IMR-90 (cell line): ENCODE data around the gene ZNF521. TPM values are rescaled to one million over a fixed set of nuclear protein-coding genes. Genes with fewer than 3 reads are reported as not detected.

Experiments
- ATAC-seq: fragments of 200-7000 bp; cut with Tn5 transposase; 2 replicates; pipeline ENCODE4 v1.9.1; 2020; ENCODE audit warnings: low read depth, mild to moderate bottlenecking, moderate library complexity
- BruUV-seq: library from RNA; stranded (reverse); fragments of 400-500 nt; replicated peaks from 2 replicates; lab custom pipeline; 2021; lab: Mats Ljungman, UMichigan
- CTCF ChIA-PET: fragments of 300-600 bp; formaldehyde crosslinking; extraction: SDS; loops from one replicate; lab custom pipeline; 2021; ENCODE audit warnings: antibody characterized with exemption; lab: Yijun Ruan, JAX
- POLR2A ChIA-PET: fragments of 300-600 bp; sonication (Branson Sonifier 250); formaldehyde crosslinking; loops from one replicate; lab custom pipeline; 2022; ENCODE audit warnings: antibody characterized with exemption; ENCODE audit not compliant: unreplicated experiment; lab: Charles Lee
- DNase-seq: peaks from one replicate; pipeline ENCODE4 v3.0.0; 2013
- H2AFZ ChIP-seq: replicated peaks from 2 replicates; pipeline ENCODE3; 2013; ENCODE audit warnings: low read length, mild to moderate bottlenecking; ENCODE audit not compliant: poor library complexity
- H2AK5ac ChIP-seq: 2 replicates; pipeline ENCODE4 v1.6.1; 2013; ENCODE audit warnings: low read depth, low read length, inconsistent platforms
- H2AK9ac ChIP-seq: replicated peaks from 2 replicates; pipeline ENCODE3; 2013; ENCODE audit warnings: mild to moderate bottlenecking, low read depth, low read length, moderate library complexity; ENCODE audit not compliant: poor library complexity
- H2BK120ac ChIP-seq: 2 replicates; pipeline ENCODE4 v1.6.1; 2013; ENCODE audit warnings: low read depth, low read length, inconsistent platforms
- H2BK15ac ChIP-seq: 3 replicates; pipeline ENCODE4 v1.6.1; 2013; ENCODE audit warnings: low read depth, low read length, inconsistent platforms
- H2BK20ac ChIP-seq: 2 replicates; pipeline ENCODE4 v1.6.1; 2013; ENCODE audit warnings: low read depth, mild to moderate bottlenecking, inconsistent platforms, low read length, moderate library complexity
- H2BK5ac ChIP-seq: 2 replicates; pipeline ENCODE4 v1.6.1; 2013; ENCODE audit warnings: mild to moderate bottlenecking, low read depth, low read length, inconsistent platforms; ENCODE audit not compliant: poor library complexity, severe bottlenecking
- H3K14ac ChIP-seq: replicated peaks from 2 replicates; pipeline ENCODE4 v1.6.1; 2013; ENCODE audit warnings: low read depth, low read length, inconsistent platforms
- H3K18ac ChIP-seq: 2 replicates; pipeline ENCODE4 v1.6.1; 2013; ENCODE audit warnings: low read depth, low read length, control low read depth
- H3K23ac ChIP-seq: 2 replicates; pipeline ENCODE4 v1.6.1; 2013; ENCODE audit warnings: low read depth, low read length, inconsistent platforms
- H3K27ac ChIP-seq: 2 replicates; pipeline ENCODE4 v1.5.1; 2013; ENCODE audit warnings: mild to moderate bottlenecking, control low read depth, low read length; ENCODE audit not compliant: insufficient read depth
- H3K27me3 ChIP-seq: 2 replicates; pipeline ENCODE4 v1.6.1; 2013; ENCODE audit warnings: low read length; ENCODE audit not compliant: control insufficient read depth, insufficient read depth
- H3K36me3 ChIP-seq: 2 replicates; pipeline ENCODE4 v1.6.1; 2013; ENCODE audit warnings: low read length, mixed read lengths; ENCODE audit not compliant: control insufficient read depth, insufficient read depth
- H3K4ac ChIP-seq: 2 replicates; pipeline ENCODE4 v1.6.1; 2013; ENCODE audit warnings: low read depth, low read length, inconsistent platforms
- H3K4me1 ChIP-seq: 2 replicates; pipeline ENCODE4 v1.6.1; 2013; ENCODE audit warnings: low read length, mixed read lengths; ENCODE audit not compliant: control insufficient read depth, insufficient read depth
- H3K4me2 ChIP-seq: 2 replicates; pipeline ENCODE4 v1.6.1; 2013; ENCODE audit warnings: low read depth, mild to moderate bottlenecking, control low read depth, low read length, moderate library complexity
- H3K4me3 ChIP-seq: 2 replicates; pipeline ENCODE4 v1.5.1; 2013; ENCODE audit warnings: low read depth, mild to moderate bottlenecking, control low read depth, low read length, moderate library complexity; ENCODE audit not compliant: insufficient read depth
- H3K56ac ChIP-seq: 2 replicates; pipeline ENCODE4 v1.6.1; 2013; ENCODE audit warnings: low read length, inconsistent platforms; ENCODE audit not compliant: insufficient read depth; ENCODE audit errors: extremely low read depth
- H3K79me1 ChIP-seq, 2 experiments: 2 replicates each; pipeline ENCODE4 v1.6.1; 2013; ENCODE audit warnings: low read length in 2 of 2, inconsistent platforms in 1 of 2, low read depth in 1 of 2
- H3K9ac ChIP-seq: 2 replicates; pipeline ENCODE4 v1.6.1; 2013; ENCODE audit warnings: low read depth, low read length, control low read depth
- H3K9me1 ChIP-seq: 2 replicates; pipeline ENCODE4 v1.6.1; 2013; ENCODE audit warnings: low read length, inconsistent platforms; ENCODE audit not compliant: insufficient read depth
- H3K9me3 ChIP-seq: 2 replicates; pipeline ENCODE4 v1.6.1; 2013; ENCODE audit warnings: low read length; ENCODE audit not compliant: control insufficient read depth, insufficient read depth
- H4K20me1 ChIP-seq: 2 replicates; pipeline ENCODE4 v1.6.1; 2013; ENCODE audit warnings: low read length, inconsistent platforms; ENCODE audit not compliant: insufficient read depth
- H4K5ac ChIP-seq: 2 replicates; pipeline ENCODE4 v1.6.1; 2013; ENCODE audit warnings: mild to moderate bottlenecking, low read depth, low read length, control low read depth
- H4K8ac ChIP-seq, 2 experiments: 2 replicates each; pipeline ENCODE4 v1.6.1; 2013; ENCODE audit warnings: low read depth in 2 of 2, low read length in 2 of 2, control low read depth in 1 of 2, inconsistent platforms in 1 of 2
- H4K91ac ChIP-seq: 2 replicates; pipeline ENCODE4 v1.6.1; 2013; ENCODE audit warnings: low read depth, low read length, inconsistent platforms; ENCODE audit not compliant: insufficient read depth
- FOS ChIP-seq: fragments of 150-350 bp; IDR thresholded peaks from 2 replicates; pipeline ENCODE4 v1.6.1; 2016; ENCODE audit warnings: low read depth, low read length
- MAFK ChIP-seq: IDR thresholded peaks from 2 replicates; pipeline ENCODE4 v1.6.1; 2012; ENCODE audit warnings: low read depth, low read length, improper control_type of control experiment
- MXI1 ChIP-seq: IDR thresholded peaks from 2 replicates; pipeline ENCODE4 v1.6.1; 2012; ENCODE audit warnings: low read depth, mild to moderate bottlenecking, low read length, moderate library complexity, borderline replicate concordance
- SMC3 ChIP-seq: fragments of 150-350 bp; IDR thresholded peaks from 2 replicates; pipeline ENCODE4 v1.6.1; 2016; ENCODE audit warnings: low read depth, mild to moderate bottlenecking, antibody characterized with exemption, low read length, moderate library complexity
- WGBS, 2 experiments: methylation state at CpG; one replicate each; pipeline versions ENCODE4 v1.1.5 to v1.1.7; 2013; ENCODE audit warnings: missing lambda C conversion rate in 2 of 2; ENCODE audit not compliant: insufficient read length in 1 of 2; ENCODE audit errors: extremely low coverage in 2 of 2; 5-methylcytosine and 5-hydroxymethylcytosine counted together
- dilution Hi-C: fragments of 300-500 bp; cut with HindIII; formaldehyde crosslinking; loops from one replicate; pipeline ENCODE4 v1.14.3; 2018; ENCODE audit warnings: low sequenced_read_pairs; ENCODE audit not compliant: unreplicated experiment
- in situ Hi-C: fragments of 300-500 bp; cut with MboI; formaldehyde crosslinking; loops from 3 replicates; pipeline ENCODE4 v1.14.3; 2019; ENCODE audit warnings: low sequenced_read_pairs, inconsistent platforms, mixed read lengths
- intact Hi-C: fragments of 100-400 bp; cut with micrococcal nuclease; formaldehyde crosslinking; loops from 2 replicates; pipeline ENCODE4 v1.10.0; 2022
- polyA plus RNA-seq, 3 experiments: library from polyadenylated mRNA; depleted of rRNA; stranded (reverse); fragments of >200 nt; gene quantifications; 2 replicates each; pipeline ENCODE4 v1.2.3, GENCODE V29; 2012; ENCODE audit warnings: low replicate concordance in 1 of 3
- total RNA-seq: library from RNA; depleted of rRNA; stranded (reverse); fragments of >200 nt; gene quantifications from 2 replicates; pipeline ENCODE4 v1.2.3, GENCODE V29; 2012

Gene ZNF521
- total and polyA plus RNA-seq, 2 of the 4 experiments (the other 2 are of a cell fraction) = 21.5 to 59.3 TPM

- TF ChIP-seq SMC3 (no peak), MXI1 (no peak)
These were observed 56.3 kb downstream of the ZNF521 start (continued) for GRCh38 chr18:25295624-25296138.

- CTCF ChIA-PET = no interaction called here
- H2BK5ac ChIP-seq = no peak overlapping the region
- H3K18ac ChIP-seq = no peak overlapping the region
- H3K9ac ChIP-seq = no peak overlapping the region
- no peak overlapping the region for H3K4me2 ChIP-seq
- H3K36me3 ChIP-seq = peaks cover 3% of the 10 kb centered on the region
- in situ Hi-C loops = no loop called here
- no peaks in the 10 kb centered on the region for H3K27me3 ChIP-seq
- no peak overlapping the region for H2BK15ac ChIP-seq
- H4K5ac ChIP-seq = no peak overlapping the region
- no peak overlapping the region for H3K56ac ChIP-seq
- POLR2A ChIA-PET = no interaction called here
- no peak overlapping the region for H3K4ac ChIP-seq
- no peak overlapping the region for H3K23ac ChIP-seq
- no peak overlapping the region for H4K91ac ChIP-seq
- H2AK9ac ChIP-seq = no peak overlapping the region
- dilution Hi-C loops = no loop called here
- H4K20me1 ChIP-seq = peaks cover 3% of the 10 kb centered on the region; the same call in 1 of the 2 replicates
- H2AFZ ChIP-seq = no peak overlapping the region
- peaks cover 7% of the 10 kb centered on the region for H3K4me1 ChIP-seq
- intact Hi-C loops = no loop called here
- H2AK5ac ChIP-seq = no peak overlapping the region
- no peak for DNase-seq
- no peak for ATAC-seq
- no peak overlapping the region for H3K27ac ChIP-seq
- no peak overlapping the region for H4K8ac ChIP-seq
- peaks cover 12% of the 10 kb centered on the region in 2 experiments; a peak in 2 of 4 replicates for H3K79me1 ChIP-seq
- no CpG with 5 or more reads among the region's 3 CpGs for WGBS, 2 experiments
- H3K4me3 ChIP-seq = no peak overlapping the region
- no peak overlapping the region for H3K14ac ChIP-seq
- peaks cover 5% of the 10 kb centered on the region; the same call in 1 of the 2 replicates for H3K9me1 ChIP-seq
- TF ChIP-seq MAFK (peak; percentile 53; the same call in 1 of the 2 replicates), FOS (no peak)
- no peak overlapping the region for H2BK120ac ChIP-seq
- no peaks in the 10 kb centered on the region for H3K9me3 ChIP-seq
- BruUV-seq = no TSS peak
- H2BK20ac ChIP-seq = no peak overlapping the region
These were observed 60.8 kb downstream of the ZNF521 start for GRCh38 chr18:25291150-25291549.
